SW 1271 (cell line): Measurements from ENCODE around the gene ARF6.
A peak's percentile ranks its signal among the peaks of the same experiment; 100 is the strongest.
"Not testable (repeated sequence)": the region's sequence is repeated elsewhere in the genome, so short reads cannot be mapped to it uniquely, and the experiment has no call there.

Experiments used
- DNase-seq, 2 experiments: peaks; one replicate each; lab custom pipeline; 2025; lab: John Stamatoyannopoulos, UW

Gene ARF6

DNA sequence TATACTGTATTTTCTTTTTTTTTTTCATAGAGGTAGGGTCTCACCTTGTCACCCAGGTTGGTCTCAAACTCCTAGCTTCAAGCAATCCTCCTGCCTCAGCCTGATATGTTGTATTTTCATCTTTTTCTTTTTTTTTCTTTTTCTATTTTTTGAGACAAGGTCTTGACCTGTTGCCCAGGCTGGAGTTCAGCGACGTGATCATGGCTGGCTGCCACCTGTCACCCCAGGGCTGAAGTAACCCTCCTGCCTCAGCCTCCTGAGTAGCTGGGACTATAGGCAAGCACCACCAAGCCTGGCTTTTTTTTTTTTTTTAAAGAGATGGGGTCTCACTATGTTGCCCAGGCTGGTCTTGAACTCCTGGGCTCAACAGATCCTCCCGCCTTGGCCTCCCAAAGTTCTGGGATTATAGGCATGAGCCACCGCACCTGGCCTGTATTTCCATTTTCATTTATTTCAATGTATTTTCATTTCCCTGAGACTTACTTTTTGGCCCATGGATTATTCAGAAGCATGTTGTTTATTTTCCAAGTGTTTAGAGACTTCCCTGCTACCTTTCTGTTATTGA, 16.2 kb upstream of the ARF6 start:
- no peak for DNase-seq

DNA sequence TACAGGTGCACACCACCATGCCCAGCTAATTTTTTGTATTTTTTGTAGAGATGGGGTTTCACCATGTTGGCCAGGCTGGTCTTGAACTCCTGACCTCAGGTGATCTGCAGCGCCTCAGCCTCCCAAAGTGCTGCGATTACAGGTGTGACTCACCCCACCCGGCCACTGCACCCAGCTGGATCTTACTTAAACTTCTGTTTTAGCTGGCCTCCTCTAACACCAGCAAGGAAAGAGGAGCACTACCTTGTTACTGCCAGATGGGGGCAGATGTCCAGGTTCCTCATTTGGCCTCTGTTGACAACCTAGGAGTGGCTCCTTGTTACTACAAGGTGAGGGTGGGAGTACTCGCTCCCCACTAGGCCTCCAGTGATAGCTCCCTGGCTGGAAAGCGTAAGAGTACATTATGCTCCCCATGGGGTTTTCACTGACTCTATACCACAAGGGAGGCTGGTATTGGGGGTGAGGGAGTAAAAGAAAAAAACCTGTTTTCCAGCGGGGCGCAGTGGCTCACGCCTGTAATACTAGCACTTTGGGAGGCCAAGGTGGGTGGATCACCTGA, 13.2 kb upstream of the ARF6 start:
- DNase-seq, result peak; percentile 27 to 71

DNA sequence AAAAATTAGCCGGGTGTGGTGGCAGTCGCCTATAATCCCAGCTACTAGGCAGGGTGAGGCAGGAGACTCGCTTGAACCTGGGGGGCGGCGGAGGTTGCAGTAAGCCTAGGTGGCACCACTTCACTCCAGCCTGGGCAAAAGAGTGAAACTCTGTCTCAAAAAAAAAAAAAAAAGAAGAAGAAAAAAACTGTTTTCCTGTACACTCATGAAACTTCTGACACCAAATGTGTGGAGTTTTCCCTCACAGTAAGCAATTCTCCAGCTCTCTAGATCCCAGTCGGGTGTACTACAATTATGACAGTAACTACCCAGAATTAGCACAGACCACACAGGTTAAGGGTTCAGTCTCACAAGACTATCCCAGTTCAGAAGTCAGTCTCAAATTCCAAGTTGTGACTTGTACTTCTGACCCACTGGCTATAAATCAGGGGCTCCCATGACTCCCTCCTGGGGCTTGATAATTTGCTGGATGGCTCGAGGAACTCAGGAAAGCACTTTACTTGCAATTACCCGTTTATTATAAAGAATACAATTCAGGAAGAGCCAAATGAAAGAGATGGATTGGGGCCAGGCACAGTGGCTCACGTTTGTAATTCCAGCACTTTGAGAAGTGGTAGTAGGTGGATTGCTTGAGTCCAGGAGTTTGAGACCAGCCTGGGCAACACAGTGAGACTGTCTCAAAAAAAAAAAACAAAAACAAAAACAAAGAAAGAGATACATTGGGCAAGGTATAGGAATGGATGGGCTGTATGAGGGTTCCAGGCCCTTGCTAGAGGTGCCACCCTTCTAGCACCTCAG, 12.4 kb upstream of the ARF6 start:
- no peak for DNase-seq

DNA sequence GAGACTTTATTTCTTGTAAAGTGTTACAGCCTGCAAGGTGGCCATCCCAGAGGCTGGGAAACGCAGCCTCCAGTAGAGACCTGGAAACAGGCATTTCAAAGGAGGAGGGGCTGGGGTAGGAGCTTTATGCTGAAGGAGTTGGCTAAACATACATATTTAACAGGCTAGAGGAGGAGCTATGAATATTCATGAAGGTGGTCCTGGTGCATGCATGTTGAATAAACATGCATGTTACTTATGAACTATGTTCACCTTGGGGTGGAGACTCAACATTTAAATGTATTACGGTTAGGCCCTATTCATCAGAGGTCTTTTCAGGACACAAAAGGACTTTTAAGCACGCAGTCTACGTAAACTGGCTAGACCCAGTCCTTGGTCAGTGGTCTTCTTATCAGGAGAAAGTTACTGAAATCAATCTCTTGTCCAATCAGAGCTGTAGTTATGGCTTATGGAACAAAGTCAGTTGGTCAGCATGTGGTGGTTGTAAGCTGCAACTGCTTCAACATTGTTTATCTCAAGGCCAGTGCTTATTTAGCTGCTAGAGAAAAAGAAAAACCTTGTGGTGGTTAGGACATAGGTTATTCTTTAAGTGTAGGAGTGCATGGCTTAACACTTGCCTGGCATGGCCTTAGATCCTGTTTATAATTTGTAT, 11.4 kb upstream of the ARF6 start:
- DNase-seq, result no peak

DNA sequence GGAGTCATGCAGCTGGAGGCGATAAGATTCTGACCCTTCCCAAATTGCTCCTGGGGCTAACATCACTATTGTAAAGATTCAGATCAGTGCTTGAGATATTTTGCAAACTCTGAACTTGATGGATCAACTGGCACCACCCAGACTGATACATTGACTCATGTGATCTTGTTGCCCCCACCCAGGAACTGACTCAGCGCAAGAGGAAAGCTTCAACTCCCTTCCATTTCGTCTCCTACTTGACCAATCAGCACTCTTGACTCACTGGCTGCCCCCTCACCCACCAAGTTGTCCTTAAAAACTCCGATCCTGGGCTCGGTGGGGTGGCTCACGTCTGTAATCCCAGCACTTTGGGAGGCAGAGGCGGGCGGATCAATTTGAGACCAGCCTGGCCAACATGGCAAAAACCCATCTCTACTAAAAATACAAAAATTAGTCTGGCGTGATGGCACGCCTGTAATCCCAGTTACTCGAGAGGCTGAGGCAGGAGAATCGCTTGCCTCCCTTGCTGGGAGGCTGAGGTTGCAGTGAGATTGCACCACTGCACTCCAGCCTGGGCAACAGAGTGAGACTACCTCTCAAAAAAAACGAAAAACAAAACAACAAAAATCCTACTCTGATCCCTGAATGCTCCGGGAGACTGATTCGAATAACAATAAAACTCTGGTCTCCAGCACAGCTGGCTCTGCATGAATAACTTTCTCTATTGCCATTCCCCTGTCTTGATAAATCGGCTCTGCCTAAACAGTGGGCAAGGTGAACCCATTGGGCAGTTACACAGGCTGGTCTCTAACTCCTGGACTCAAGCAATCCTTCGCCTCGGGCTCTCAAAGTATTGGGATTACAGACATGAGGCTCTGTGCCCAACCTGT, 9.8 kb upstream of the ARF6 start:
- no peak for DNase-seq

DNA sequence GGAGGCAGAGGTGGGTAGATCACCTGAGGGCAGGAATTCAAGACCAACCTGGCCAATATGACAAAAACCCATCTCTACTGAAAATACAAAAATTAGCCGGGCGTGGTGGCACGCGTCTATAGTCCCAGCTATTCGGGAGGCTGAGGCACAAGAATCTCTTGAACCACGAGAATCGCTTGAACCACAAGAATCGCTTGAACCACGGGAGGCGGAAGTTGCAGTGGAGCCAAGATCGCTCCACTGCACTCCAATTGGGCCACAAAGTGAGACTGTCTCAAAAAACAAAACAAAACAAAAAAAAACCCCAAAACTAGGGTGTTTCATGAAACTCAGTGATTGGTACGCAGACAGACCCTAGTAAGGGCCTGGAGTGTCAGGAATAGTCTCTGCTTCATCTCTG, 6.4 kb upstream of the ARF6 start:
- DNase-seq, result no peak

DNA sequence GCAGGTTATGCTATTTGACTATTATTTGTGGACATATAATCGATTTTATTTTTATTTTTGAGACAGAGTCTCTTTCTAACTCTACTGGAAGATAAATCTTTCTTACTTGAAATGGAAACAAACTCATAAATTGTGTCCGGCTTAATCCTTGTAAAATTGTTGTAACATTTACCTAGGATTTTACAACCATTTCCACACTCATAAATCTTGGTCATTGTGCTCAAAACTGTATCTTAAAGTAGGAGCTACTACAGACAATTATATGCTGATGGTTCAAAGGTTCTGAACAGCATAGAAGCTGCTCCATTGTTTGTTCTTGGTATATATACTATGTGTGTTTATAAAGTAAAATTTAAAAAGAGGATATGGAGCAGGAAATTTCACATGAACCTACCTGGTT, 4.6 kb upstream of the ARF6 start:
- no peak for DNase-seq

DNA sequence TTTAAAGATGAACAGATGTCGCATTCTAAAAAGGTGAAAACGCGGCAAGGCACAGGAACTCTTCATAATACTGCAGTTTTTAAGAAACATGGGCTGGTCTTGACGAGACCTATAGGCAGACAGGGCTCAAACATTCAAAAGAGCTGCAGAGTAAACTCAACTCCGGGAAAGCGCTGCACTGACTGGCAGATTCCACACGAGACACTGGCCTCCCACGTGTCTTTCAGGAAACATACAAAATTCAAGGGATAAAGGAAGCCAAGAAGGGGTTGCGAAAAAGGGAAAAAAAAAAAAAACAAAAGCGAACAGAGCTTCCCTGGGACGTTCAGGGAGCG, 614 bp upstream of the ARF6 start:
- DNase-seq, result peak; percentile 29 to 83

DNA sequence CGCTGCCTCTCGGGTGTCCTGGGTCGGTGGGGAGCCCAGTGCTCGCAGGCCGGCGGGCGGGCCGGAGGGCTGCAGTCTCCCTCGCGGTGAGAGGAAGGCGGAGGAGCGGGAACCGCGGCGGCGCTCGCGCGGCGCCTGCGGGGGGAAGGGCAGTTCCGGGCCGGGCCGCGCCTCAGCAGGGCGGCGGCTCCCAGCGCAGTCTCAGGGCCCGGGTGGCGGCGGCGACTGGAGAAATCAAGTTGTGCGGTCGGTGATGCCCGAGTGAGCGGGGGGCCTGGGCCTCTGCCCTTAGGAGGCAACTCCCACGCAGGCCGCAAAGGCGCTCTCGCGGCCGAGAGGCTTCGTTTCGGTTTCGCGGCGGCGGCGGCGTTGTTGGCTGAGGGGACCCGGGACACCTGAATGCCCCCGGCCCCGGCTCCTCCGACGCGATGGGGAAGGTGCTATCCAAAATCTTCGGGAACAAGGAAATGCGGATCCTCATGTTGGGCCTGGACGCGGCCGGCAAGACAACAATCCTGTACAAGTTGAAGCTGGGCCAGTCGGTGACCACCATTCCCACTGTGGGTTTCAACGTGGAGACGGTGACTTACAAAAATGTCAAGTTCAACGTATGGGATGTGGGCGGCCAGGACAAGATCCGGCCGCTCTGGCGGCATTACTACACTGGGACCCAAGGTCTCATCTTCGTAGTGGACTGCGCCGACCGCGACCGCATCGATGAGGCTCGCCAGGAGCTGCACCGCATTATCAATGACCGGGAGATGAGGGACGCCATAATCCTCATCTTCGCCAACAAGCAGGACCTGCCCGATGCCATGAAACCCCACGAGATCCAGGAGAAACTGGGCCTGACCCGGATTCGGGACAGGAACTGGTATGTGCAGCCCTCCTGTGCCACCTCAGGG, 679 bp downstream of the ARF6 start:
- DNase-seq, result peak; percentile 23 to 58

DNA sequence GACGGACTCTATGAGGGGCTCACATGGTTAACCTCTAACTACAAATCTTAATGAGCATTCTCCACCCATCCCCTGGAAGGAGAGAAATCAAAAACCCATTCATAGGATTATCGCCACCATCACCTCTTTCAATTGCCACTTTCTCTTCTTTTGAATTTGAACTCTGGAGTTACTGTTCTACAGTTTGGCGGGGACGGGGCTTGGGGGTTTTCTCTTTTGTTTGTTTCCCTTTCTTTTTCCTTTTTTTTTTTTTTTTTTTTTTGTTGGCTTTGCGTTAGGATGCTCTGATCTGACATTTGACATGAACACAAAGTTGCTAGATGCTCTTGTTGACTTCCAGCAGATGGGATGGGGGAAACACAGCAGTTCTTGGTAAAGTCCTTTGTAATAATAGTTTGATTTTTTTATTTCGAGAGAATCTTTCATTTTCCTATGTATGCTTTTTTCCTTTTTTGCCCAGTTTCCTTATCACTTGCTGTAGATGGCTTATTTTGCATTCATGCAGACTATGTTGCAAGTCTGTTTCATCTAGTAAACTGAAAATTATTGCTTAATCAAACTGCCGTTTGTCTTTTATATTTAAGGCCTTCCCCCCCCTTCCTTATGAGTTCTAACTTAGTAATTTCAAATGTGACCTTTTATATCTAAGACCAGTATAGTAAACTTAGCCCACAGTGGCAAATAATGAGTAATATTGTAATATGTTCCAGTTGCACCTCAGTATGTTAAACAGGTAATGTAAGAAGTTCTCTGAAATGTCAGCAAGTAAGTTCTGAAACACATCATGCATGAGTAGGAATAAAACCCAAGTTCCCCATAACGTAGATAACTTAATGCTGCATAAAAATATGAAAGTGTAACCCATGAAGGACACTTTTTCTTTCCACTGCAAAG, 1.6 kb downstream of the ARF6 start:
- not testable (repeated sequence) for DNase-seq

DNA sequence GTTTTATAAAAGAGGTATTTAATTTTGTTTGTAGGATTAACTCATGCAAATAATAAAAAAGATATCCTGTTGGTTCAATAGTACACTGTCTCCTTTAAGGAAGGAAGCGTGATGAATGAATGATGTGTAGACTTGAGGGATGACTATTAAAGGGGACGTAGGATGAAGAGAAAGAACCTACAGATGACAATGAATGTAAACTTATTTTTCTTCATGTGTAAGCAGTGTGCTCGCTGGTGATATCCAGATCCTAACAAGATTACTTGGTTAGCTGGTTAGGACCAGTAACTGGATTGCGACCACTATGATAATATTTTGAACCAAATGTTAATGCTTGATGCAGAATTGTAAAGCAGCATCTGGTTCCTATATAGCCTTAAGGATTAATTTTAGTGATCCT, 2.6 kb downstream of the ARF6 start:
- peak in 1 of 2 experiments; percentile 35 for DNase-seq

DNA sequence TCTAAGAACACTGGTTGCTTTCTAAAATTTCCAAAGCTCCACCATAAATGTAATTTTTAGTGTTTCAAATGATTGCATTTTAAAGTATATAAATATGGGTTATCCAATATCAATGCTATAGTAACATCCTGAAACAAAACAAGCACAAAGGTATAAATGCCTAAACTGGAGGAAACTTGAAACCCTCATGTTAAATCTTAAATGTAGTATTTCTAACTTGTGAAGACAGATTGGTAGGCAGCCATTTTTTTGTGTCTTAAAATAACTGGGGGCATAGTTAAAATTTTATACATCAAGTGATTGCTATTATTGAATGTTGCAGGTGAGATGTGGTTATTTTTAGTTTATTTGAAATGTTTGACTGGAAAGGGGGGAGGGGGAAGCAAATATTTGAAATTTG, 3.4 kb downstream of the ARF6 start:
- not testable (repeated sequence) for DNase-seq

DNA sequence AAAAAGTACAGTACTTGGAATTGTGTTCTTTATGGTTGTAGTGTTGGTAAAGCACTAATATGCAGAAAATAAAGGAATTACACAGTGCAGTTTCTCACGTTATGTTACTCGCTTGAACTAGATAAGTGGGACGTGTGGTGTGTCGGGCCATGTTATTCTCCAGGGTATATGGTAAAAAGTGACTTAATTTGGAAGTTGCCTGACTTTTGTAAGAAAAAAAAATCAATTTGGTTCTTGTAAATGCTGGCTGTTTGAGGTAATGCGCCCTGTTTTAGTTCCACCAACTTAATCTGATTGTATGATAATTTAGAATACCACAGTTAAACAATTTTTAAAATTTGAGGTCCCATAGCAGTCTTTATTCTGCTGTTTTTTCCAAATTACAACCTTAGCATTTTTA, 4.1 kb downstream of the ARF6 start:
- DNase-seq, result no peak

DNA sequence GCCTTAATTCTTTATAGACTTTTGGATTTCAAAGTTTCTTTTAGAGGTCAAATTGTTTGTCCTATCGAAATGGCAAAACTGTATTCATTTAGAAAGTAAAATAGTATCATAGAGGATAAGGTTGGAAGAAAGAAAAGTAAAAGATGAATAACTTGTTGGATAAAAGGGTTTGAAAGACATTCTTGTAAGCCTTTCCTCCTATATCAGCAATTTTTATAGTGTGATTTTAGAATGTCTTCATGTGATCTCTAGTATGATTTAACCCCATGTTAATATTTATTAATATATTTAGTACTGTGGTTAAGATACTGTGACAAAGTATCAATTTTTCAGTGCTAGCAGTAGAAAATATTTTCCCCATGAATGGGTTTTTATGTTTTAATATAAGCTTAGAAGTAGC, 4.5 kb downstream of the ARF6 start:
- no peak for DNase-seq

DNA sequence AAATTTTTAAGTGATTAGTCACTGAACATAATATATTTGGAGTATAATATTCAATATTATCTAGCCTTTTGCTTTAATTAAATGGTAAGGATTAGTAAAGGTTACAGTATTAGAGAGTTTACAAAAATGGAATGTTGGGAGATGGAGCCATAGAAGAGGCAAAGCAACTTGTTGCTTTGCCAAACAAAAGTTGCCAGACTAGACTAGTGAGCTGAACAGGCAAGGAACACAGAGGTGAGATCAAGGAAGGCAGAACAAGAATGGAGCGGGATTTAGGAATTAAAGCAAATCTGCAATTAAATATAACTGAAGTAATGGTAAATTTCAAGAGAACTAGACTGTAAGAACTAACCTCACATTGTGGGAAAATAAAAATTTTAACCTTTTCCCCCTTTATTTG, 5.1 kb downstream of the ARF6 start:
- DNase-seq, result no peak

DNA sequence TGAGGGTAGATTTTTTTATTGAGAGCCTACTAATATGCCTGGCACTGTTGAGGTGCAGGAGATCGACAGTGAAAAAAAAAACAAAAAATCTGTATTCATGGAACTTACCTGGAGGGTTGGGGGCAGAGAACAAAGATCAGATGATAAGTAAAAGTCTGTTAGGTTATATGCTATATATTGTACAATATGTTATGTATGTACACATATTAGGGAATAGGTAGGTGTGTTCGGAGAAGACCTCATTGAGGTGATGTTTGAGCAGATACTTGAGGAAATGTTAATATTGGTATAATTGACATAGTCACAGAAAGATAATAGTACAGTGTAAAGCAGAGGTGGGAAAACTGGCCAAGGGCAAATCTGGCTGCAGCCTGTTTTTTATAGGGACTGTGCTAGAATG, 5.6 kb downstream of the ARF6 start:
- DNase-seq, result no peak

DNA sequence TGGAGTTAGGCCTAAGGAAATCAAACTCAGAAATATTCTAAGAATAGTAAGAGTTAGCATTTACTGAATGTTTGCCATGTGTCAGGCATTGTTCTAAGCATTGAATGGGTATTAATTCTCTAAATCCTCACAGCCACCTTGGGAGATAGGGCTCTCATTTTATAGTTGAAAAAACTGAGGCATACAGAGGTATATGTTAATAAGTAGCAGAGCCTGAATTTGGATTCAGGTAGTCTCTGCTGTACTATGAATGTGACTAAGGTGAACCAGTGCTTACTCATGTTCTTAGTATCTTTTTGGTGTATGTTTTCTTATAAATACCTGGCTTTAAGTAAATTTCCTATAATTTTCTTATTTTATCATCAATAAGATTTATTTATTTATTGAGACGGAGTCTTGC, 8.1 kb downstream of the ARF6 start:
- no peak for DNase-seq

DNA sequence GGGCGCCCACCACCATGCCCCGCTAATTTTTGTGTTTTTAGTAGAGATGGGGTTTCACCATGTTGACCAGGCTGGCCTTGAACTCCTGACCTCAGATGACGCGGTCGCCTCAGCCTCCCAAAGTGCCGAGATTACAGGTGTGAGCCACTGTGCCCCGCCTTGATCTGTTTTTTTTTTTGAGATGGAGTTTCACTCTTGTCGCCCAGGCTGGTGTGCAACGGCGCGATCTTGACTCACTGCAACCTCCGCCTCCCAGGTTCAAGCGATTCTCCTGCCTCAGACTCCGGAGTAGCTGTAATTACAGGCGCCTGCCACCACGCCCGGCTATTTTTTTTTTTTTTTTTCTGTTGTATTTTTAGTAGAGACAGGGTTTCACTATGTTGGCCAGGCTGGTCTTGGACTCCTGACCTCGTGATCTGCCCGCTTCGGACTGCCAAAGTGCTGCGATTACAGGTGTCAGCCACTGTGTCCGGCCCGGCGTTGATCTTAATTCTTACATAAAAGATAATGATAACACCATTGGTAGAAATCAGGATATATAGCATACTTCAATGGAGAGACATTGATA, 9.9 kb downstream of the ARF6 start:
- not testable (repeated sequence) for DNase-seq

DNA sequence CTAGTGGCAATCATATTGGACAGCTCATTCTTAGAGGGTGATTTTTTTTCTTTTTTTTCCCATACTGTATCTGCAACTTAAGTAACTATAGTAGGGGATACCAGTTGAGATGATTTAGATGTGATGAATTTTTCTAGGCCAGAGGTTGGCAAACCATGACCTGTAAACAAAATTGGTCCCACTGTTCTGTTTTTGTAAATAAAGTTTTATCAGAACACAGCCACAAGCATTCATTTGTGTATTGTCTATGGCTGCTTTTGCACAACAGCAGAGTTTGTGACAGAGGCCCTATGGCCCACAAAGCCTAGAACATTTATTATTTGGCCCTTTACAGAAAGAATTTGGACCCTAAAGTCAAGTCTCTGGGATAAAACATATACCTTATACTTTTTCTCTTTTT, 11.4 kb downstream of the ARF6 start:
- no peak for DNase-seq

DNA sequence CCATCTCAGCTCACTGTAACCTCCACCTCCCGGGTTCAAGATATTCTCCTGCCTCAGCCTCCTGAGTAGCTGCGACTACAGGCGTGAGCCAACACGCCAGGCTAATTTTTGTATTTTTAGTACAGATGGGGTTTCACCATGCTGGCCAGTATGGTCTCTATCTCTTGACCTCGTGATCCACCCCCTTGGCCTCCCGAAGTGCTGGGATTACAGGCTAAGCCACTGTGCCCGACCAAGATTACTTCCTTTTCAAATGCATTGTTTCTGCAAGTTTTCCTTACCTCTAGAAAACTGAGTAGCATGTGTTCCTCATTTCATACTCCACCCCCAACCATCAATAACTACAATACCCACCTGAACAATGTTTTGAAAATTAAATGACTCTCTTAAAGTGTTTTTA, 13.1 kb downstream of the ARF6 start:
- no peak for DNase-seq
